Measurements from ENCODE around the gene ALG1. TPM values are rescaled to one million over a fixed set of nuclear protein-coding genes. Genes with fewer than 3 reads are reported as not detected.

Gene ALG1
- total RNA-seq, 1 experiment from 2014 or later: 31.4 TPM

Other genes starting within 250 kb of the ALG1 start
- 99.7 to 103 TPM (median 99.7 TPM) in 3 replicates for gene GLYR1, start 224.6 kb upstream of the ALG1 start, total RNA-seq (2021)
- gene UBN1, start 224.4 kb upstream of the ALG1 start, total RNA-seq (2021): 35.1 to 38.5 TPM (median 35.9 TPM) in 3 replicates
- 28.5 to 29.6 TPM (median 28.7 TPM) in 3 replicates for gene PPL, start 134.7 kb upstream of the ALG1 start, total RNA-seq (2021)
- 2.1 to 2.4 TPM (median 2.3 TPM) in 3 replicates for gene SEC14L5, start 113.5 kb upstream of the ALG1 start, total RNA-seq (2021)
- gene NAGPA, start 37.9 kb upstream of the ALG1 start, total RNA-seq (2021): 9.3 to 12.5 TPM (median 10.7 TPM) in 3 replicates
- 1.4 to 1.8 TPM (median 1.8 TPM) in 3 replicates for gene C16orf89, start 5.9 kb upstream of the ALG1 start, total RNA-seq (2021)
- gene EEF2KMT, start 26.0 kb downstream of the ALG1 start, total RNA-seq (2021): 15.4 to 19.9 TPM (median 19.6 TPM) in 3 replicates